ENCODE results near the gene PRKAG2. TPM values are rescaled to one million over a fixed set of nuclear protein-coding genes. Genes with fewer than 3 reads are reported as not detected.

PRKAG2 gene
- total and polyA plus RNA-seq, 2 of the 13 experiments (the other 11 are each of a cell fraction or from before 2014, with no cell fraction given), result 0.90 to 1.3 TPM

- no peaks in the 10 kb centered on the region for H3K79me2 ChIP-seq (ENCODE audit: insufficient read depth, low read length)
- H3K9ac ChIP-seq (ENCODE audit: insufficient read depth, low read depth, low read length), result no peak overlapping the region
- H4K20me1 ChIP-seq (ENCODE audit: insufficient read depth, low read length), result no peaks in the 10 kb centered on the region
- FAIRE-seq (no peak), ATAC-seq (no peak), DNase-seq (ENCODE audit: low spot score) (no peak)
- no peak for TF ChIP-seq SP4 (CRISPR knock-in tag; IDR thresholded peaks at IDR 0.05)
- no peak for TF ChIP-seq CBX5 (CRISPR knock-in tag; IDR thresholded peaks at IDR 0.05; ENCODE audit: borderline replicate concordance)
- no peak for TF ChIP-seq KDM5A (IDR thresholded peaks at IDR 0.05; ENCODE audit: borderline replicate concordance, low read length)
- TF ChIP-seq ZNF354B (CRISPR knock-in tag; IDR thresholded peaks at IDR 0.05), result no peak
- no peak for TF ChIP-seq ZNF513 (CRISPR knock-in tag; conservative IDR thresholded peaks at IDR 0.05)
- no peak for TF ChIP-seq HNRNPUL1 (IDR thresholded peaks at IDR 0.05; ENCODE audit: low read depth, low read length)
- H3K36me3 ChIP-seq (replicated peaks in 1 of 2; ENCODE audit: control insufficient read depth in 1 of 2, insufficient read depth in 2 of 2, low read length in 2 of 2), result no peaks in the 10 kb centered on the region
- CTCF ChIA-PET (ENCODE audit: low intra/inter-chr PET ratio, low total read pairs), result no interaction called here
- WGBS (ENCODE audit: low lambda C conversion rate), result 67% methylated on average over 15 of the region's 15 CpGs
- POLR2A ChIA-PET, result no interaction called here
- no peak overlapping the region for H3K4me3 ChIP-seq (replicated peaks in 1 of 3; ENCODE audit: insufficient read depth in 1 of 3, low read depth in 2 of 3, low read length in 3 of 3)
- H3K27me3 ChIP-seq (ENCODE audit: control insufficient read depth in 1 of 2, insufficient read depth in 2 of 2, low read length in 2 of 2), result peaks cover 0 to 25% of the 10 kb centered on the region in 2 experiments; a peak in 3 of 5 replicates
- in situ Hi-C loops (cut with HindIII; ENCODE audit: extremely low pct_ligation_motif_present, low pct_unique_long_range_greater_than_20kb), result no loop called here
- no peaks in the 10 kb centered on the region for H3K9me3 ChIP-seq (ENCODE audit: low read length)
- no peaks in the 10 kb centered on the region for H3K4me1 ChIP-seq (ENCODE audit: insufficient read depth, low read length)
- BruUV-seq (replicated peaks), result no TSS peak
- intact Hi-C loops (cut with micrococcal nuclease; ENCODE audit: unreplicated experiment), result no loop called here
- no peak overlapping the region for H2AFZ ChIP-seq (ENCODE audit: low read length)
- H3K4me2 ChIP-seq (ENCODE audit: low read depth, low read length), result no peak overlapping the region
- no peak overlapping the region for H3K27ac ChIP-seq (ENCODE audit: extremely low read length, insufficient read depth, low read length)
These were observed 9.9 kb upstream of the PRKAG2 start for GRCh38 chr7:151886783-151887182.

GRCh38 chr7:151885202-151885580, 8.3 kb upstream of the PRKAG2 start:
- ATAC-seq (no peak), FAIRE-seq (no peak), DNase-seq (ENCODE audit: low spot score) (no peak)
- ChIA-PET CTCF (ENCODE audit: low intra/inter-chr PET ratio, low total read pairs) (no interaction called here), POLR2A (no interaction called here)
- Histone ChIP-seq H3K9me3 (ENCODE audit: low read length) (no peaks in the 10 kb centered on the region), H3K27ac (ENCODE audit: extremely low read length, insufficient read depth, low read length) (no peak overlapping the region), H3K9ac (ENCODE audit: insufficient read depth, low read depth, low read length) (no peak overlapping the region), H4K20me1 (ENCODE audit: insufficient read depth, low read length) (no peaks in the 10 kb centered on the region), H3K4me1 (ENCODE audit: insufficient read depth, low read length) (no peaks in the 10 kb centered on the region), H3K36me3 (replicated peaks in 1 of 2; ENCODE audit: control insufficient read depth in 1 of 2, insufficient read depth in 2 of 2, low read length in 2 of 2) (no peaks in the 10 kb centered on the region), H3K4me3 (replicated peaks in 1 of 3; ENCODE audit: insufficient read depth in 1 of 3, low read depth in 2 of 3, low read length in 3 of 3) (no peak overlapping the region), H3K27me3 (ENCODE audit: control insufficient read depth in 1 of 2, insufficient read depth in 2 of 2, low read length in 2 of 2) (peaks cover 0 to 14% of the 10 kb centered on the region in 2 experiments; a peak in 3 of 5 replicates), H3K4me2 (ENCODE audit: low read depth, low read length) (no peak overlapping the region), H3K79me2 (ENCODE audit: insufficient read depth, low read length) (no peaks in the 10 kb centered on the region), H2AFZ (ENCODE audit: low read length) (no peak overlapping the region)
- intact Hi-C loops (cut with micrococcal nuclease; ENCODE audit: unreplicated experiment), result no loop called here
- in situ Hi-C loops (cut with HindIII; ENCODE audit: extremely low pct_ligation_motif_present, low pct_unique_long_range_greater_than_20kb), result no loop called here
- WGBS (ENCODE audit: low lambda C conversion rate), result 47% methylated on average over 7 of the region's 7 CpGs
- BruUV-seq (replicated peaks), result no TSS peak
- no peak for TF ChIP-seq ZBTB38 (CRISPR knock-in tag; IDR thresholded peaks at IDR 0.05)
- no peak for TF ChIP-seq ZNF263 (CRISPR knock-in tag; IDR thresholded peaks at IDR 0.05)
- no peak for TF ChIP-seq AHDC1 (CRISPR knock-in tag; IDR thresholded peaks at IDR 0.05; ENCODE audit: borderline replicate concordance)
- TF ChIP-seq ZNF30 (CRISPR knock-in tag; IDR thresholded peaks at IDR 0.05), result no peak
- no peak for TF ChIP-seq HNRNPK (IDR thresholded peaks at IDR 0.05; ENCODE audit: low read depth, low read length, poor library complexity, severe bottlenecking)
- TF ChIP-seq ZNF607 (CRISPR knock-in tag; IDR thresholded peaks at IDR 0.05; ENCODE audit: borderline replicate concordance), result no peak
- TF ChIP-seq ZFP36 (IDR thresholded peaks at IDR 0.05; ENCODE audit: borderline replicate concordance, low read depth, low read length, partially characterized antibody), result no peak
